ENCODE results near the gene ZNF688. TPM values are rescaled to one million over a fixed set of nuclear protein-coding genes. Genes with fewer than 3 reads are reported as not detected.
"Not testable (repeated sequence)": the region's sequence is repeated elsewhere in the genome, so short reads cannot be mapped to it uniquely, and the experiment has no call there.

ZNF688 gene
- total and polyA plus RNA-seq, 2 experiments from 2014 or later = 9.8 to 21.0 TPM

- no peak overlapping the region for H3K27ac ChIP-seq
- no peak overlapping the region for H2AFZ ChIP-seq
- peaks cover 4% of the 10 kb centered on the region for H3K79me2 ChIP-seq
- no peaks in the 10 kb centered on the region for H3K36me3 ChIP-seq (replicated peaks; ENCODE audit: insufficient read depth, low read depth)
- 88% methylated on average over 25 of the region's 26 CpGs for WGBS (ENCODE audit: low lambda C conversion rate, missing lambda C conversion rate)
- no peaks in the 10 kb centered on the region for H4K20me1 ChIP-seq (ENCODE audit: insufficient read depth, poor library complexity, severe bottlenecking)
- H3K9me2 ChIP-seq (replicated peaks; ENCODE audit: insufficient read depth) = no peaks in the 10 kb centered on the region
- H3K4me1 ChIP-seq (ENCODE audit: insufficient read depth) = peaks cover 14% of the 10 kb centered on the region
- no peak for TF ChIP-seq EZH2phosphoT487 (IDR thresholded peaks at IDR 0.05; ENCODE audit: low read depth, severe bottlenecking, unreplicated experiment)
- no peak for TF ChIP-seq CTCF (IDR thresholded peaks at IDR 0.05; ENCODE audit: poor library complexity)
- TF ChIP-seq EZH2 (IDR thresholded peaks at IDR 0.05; ENCODE audit: borderline replicate concordance) = no peak
- DNase-seq (ENCODE audit: low spot score) = no peak
- H3K4me2 ChIP-seq = no peak overlapping the region
- H3K9me3 ChIP-seq (ENCODE audit: low read depth) = no peaks in the 10 kb centered on the region
- H3K27me3 ChIP-seq = no peaks in the 10 kb centered on the region
- H3K4me3 ChIP-seq = no peak overlapping the region
Measured at GRCh38 chr16:30523768-30524574, 47.5 kb downstream of the ZNF688 start.

- H3K79me2 ChIP-seq; H3K27me3 ChIP-seq; H3K4me1 ChIP-seq (ENCODE audit: insufficient read depth); H3K4me3 ChIP-seq; H4K20me1 ChIP-seq (ENCODE audit: insufficient read depth, poor library complexity, severe bottlenecking); DNase-seq (ENCODE audit: low spot score); H2AFZ ChIP-seq; H3K9me2 ChIP-seq (replicated peaks; ENCODE audit: insufficient read depth); H3K36me3 ChIP-seq (replicated peaks; ENCODE audit: insufficient read depth, low read depth); H3K9me3 ChIP-seq (ENCODE audit: low read depth); H3K4me2 ChIP-seq: not testable (repeated sequence)
- peak overlapping the region; percentile 76 for H3K27ac ChIP-seq
- 95% methylated on average over 12 of the region's 12 CpGs for WGBS (ENCODE audit: low lambda C conversion rate, missing lambda C conversion rate)
Measured at GRCh38 chr16:30522702-30523463, 48.6 kb downstream of the ZNF688 start.

GRCh38 chr16:30521873-30522641 is 49.5 kb downstream of the ZNF688 start:
- Histone ChIP-seq H3K4me3 (no peak overlapping the region), H3K27me3 (no peaks in the 10 kb centered on the region), H2AFZ (no peak overlapping the region), H4K20me1 (ENCODE audit: insufficient read depth, poor library complexity, severe bottlenecking) (no peaks in the 10 kb centered on the region), H3K79me2 (peaks cover 4% of the 10 kb centered on the region), H3K36me3 (replicated peaks; ENCODE audit: insufficient read depth, low read depth) (no peaks in the 10 kb centered on the region), H3K4me2 (no peak overlapping the region), H3K27ac (peak overlapping the region; percentile 89), H3K9me3 (ENCODE audit: low read depth) (no peaks in the 10 kb centered on the region), H3K4me1 (ENCODE audit: insufficient read depth) (peaks cover 5% of the 10 kb centered on the region), H3K9me2 (replicated peaks; ENCODE audit: insufficient read depth) (no peaks in the 10 kb centered on the region)
- 53% methylated on average over 11 of the region's 11 CpGs for WGBS (ENCODE audit: low lambda C conversion rate, missing lambda C conversion rate)
- TF ChIP-seq EZH2phosphoT487 (IDR thresholded peaks at IDR 0.05; ENCODE audit: low read depth, severe bottlenecking, unreplicated experiment) (no peak), EZH2 (IDR thresholded peaks at IDR 0.05; ENCODE audit: borderline replicate concordance) (no peak)
- peak; percentile 71 for DNase-seq (ENCODE audit: low spot score)

- Histone ChIP-seq H4K20me1 (ENCODE audit: insufficient read depth, poor library complexity, severe bottlenecking) (no peaks in the 10 kb centered on the region), H3K36me3 (replicated peaks; ENCODE audit: insufficient read depth, low read depth) (no peaks in the 10 kb centered on the region), H3K79me2 (peaks cover 4% of the 10 kb centered on the region), H3K4me3 (no peak overlapping the region), H3K4me2 (no peak overlapping the region), H3K9me2 (replicated peaks; ENCODE audit: insufficient read depth) (no peaks in the 10 kb centered on the region), H3K9me3 (ENCODE audit: low read depth) (no peaks in the 10 kb centered on the region), H3K27me3 (no peaks in the 10 kb centered on the region), H3K27ac (peak overlapping the region; percentile 89), H2AFZ (no peak overlapping the region), H3K4me1 (ENCODE audit: insufficient read depth) (peaks cover 5% of the 10 kb centered on the region)
- WGBS (ENCODE audit: low lambda C conversion rate, missing lambda C conversion rate) = 93% methylated on average over 7 of the region's 7 CpGs
- DNase-seq (ENCODE audit: low spot score) = no peak
- no peak for TF ChIP-seq EZH2phosphoT487 (IDR thresholded peaks at IDR 0.05; ENCODE audit: low read depth, severe bottlenecking, unreplicated experiment)
Measured at GRCh38 chr16:30521476-30521872, 50.0 kb downstream of the ZNF688 start.

Small RNAs within 50 kb of the gene (small RNA-seq; reads per million reads assigned to genes)
- gene AC093249.4 = not detected

Other genes with a start within 250 kb of the ZNF688 start
- 44.2 and 45.1 TPM in 2 replicates for gene CD2BP2, start 216.4 kb downstream of the ZNF688 start, total RNA-seq
- gene CD2BP2, start 216.4 kb downstream of the ZNF688 start, polyA plus RNA-seq = 37.6 and 41.0 TPM in 2 replicates
- gene TBC1D10B, start 201.2 kb downstream of the ZNF688 start, total RNA-seq = 21.4 and 29.3 TPM in 2 replicates
- gene TBC1D10B, start 201.2 kb downstream of the ZNF688 start, polyA plus RNA-seq = 33.3 and 37.9 TPM in 2 replicates
- gene MYL11, start 196.9 kb downstream of the ZNF688 start, total RNA-seq = 4.0 TPM in 1 of 2 replicates, not detected in the other
- gene MYL11, start 196.9 kb downstream of the ZNF688 start, polyA plus RNA-seq = 2.2 and 5.3 TPM in 2 replicates
- gene SEPTIN1, start 189.2 kb downstream of the ZNF688 start, total RNA-seq = not detected in 2 replicates
- 1.5 and 2.3 TPM in 2 replicates for gene SEPTIN1, start 189.2 kb downstream of the ZNF688 start, polyA plus RNA-seq
- 7.7 and 8.0 TPM in 2 replicates for gene ZNF48, start 176.3 kb downstream of the ZNF688 start, total RNA-seq
- gene ZNF48, start 176.3 kb downstream of the ZNF688 start, polyA plus RNA-seq = 6.1 and 7.1 TPM in 2 replicates
- gene ZNF771, start 164.1 kb downstream of the ZNF688 start, total RNA-seq = 12.4 and 18.7 TPM in 2 replicates
- gene ZNF771, start 164.1 kb downstream of the ZNF688 start, polyA plus RNA-seq = 23.6 and 25.2 TPM in 2 replicates
- 25.9 and 33.8 TPM in 2 replicates for gene DCTPP1, start 141.7 kb downstream of the ZNF688 start, total RNA-seq
- 36.3 and 47.2 TPM in 2 replicates for gene DCTPP1, start 141.7 kb downstream of the ZNF688 start, polyA plus RNA-seq
- gene SEPHS2, start 125.8 kb downstream of the ZNF688 start, total RNA-seq = 36.1 and 51.3 TPM in 2 replicates
- gene SEPHS2, start 125.8 kb downstream of the ZNF688 start, polyA plus RNA-seq = 69.2 and 81.0 TPM in 2 replicates
- gene ITGAL, start 99.0 kb downstream of the ZNF688 start, total RNA-seq = 1.5 and 3.4 TPM in 2 replicates
- gene ITGAL, start 99.0 kb downstream of the ZNF688 start, polyA plus RNA-seq = 0.95 and 1.1 TPM in 2 replicates
- gene ZNF768, start 45.1 kb downstream of the ZNF688 start, total RNA-seq = 37.6 and 44.1 TPM in 2 replicates
- 19.9 and 25.2 TPM in 2 replicates for gene ZNF768, start 45.1 kb downstream of the ZNF688 start, polyA plus RNA-seq
- gene ZNF747, start 36.9 kb downstream of the ZNF688 start, total RNA-seq = 11.1 and 13.4 TPM in 2 replicates
- 9.9 and 10.5 TPM in 2 replicates for gene ZNF747, start 36.9 kb downstream of the ZNF688 start, polyA plus RNA-seq
- 9.8 and 13.8 TPM in 2 replicates for gene ZNF764, start 13.3 kb downstream of the ZNF688 start, total RNA-seq
- 12.1 and 12.5 TPM in 2 replicates for gene ZNF764, start 13.3 kb downstream of the ZNF688 start, polyA plus RNA-seq
- 10.8 and 11.7 TPM in 2 replicates for gene ZNF785, start 14.0 kb upstream of the ZNF688 start, total RNA-seq
- 7.3 and 10.0 TPM in 2 replicates for gene ZNF785, start 14.0 kb upstream of the ZNF688 start, polyA plus RNA-seq
- gene ZNF689, start 38.7 kb upstream of the ZNF688 start, total RNA-seq = 7.1 and 8.0 TPM in 2 replicates
- gene ZNF689, start 38.7 kb upstream of the ZNF688 start, polyA plus RNA-seq = 5.6 and 8.7 TPM in 2 replicates
- 6.6 and 8.1 TPM in 2 replicates for gene PRR14, start 79.2 kb upstream of the ZNF688 start, total RNA-seq
- gene PRR14, start 79.2 kb upstream of the ZNF688 start, polyA plus RNA-seq = 18.7 and 20.0 TPM in 2 replicates
- 18.5 and 22.9 TPM in 2 replicates for gene FBRS, start 86.7 kb upstream of the ZNF688 start, total RNA-seq
- gene FBRS, start 86.7 kb upstream of the ZNF688 start, polyA plus RNA-seq = 22.1 and 25.5 TPM in 2 replicates
- gene SRCAP, start 127.5 kb upstream of the ZNF688 start, total RNA-seq = 9.6 and 15.3 TPM in 2 replicates
- 29.3 and 33.6 TPM in 2 replicates for gene SRCAP, start 127.5 kb upstream of the ZNF688 start, polyA plus RNA-seq
- gene PHKG2, start 176.7 kb upstream of the ZNF688 start, total RNA-seq = 27.5 and 28.0 TPM in 2 replicates
- 39.5 and 45.6 TPM in 2 replicates for gene PHKG2, start 176.7 kb upstream of the ZNF688 start, polyA plus RNA-seq
- gene CFAP119, start 190.3 kb upstream of the ZNF688 start, total RNA-seq = 1.3 and 5.0 TPM in 2 replicates
- gene CFAP119, start 190.3 kb upstream of the ZNF688 start, polyA plus RNA-seq = 4.2 and 6.1 TPM in 2 replicates
- 63.5 and 75.3 TPM in 2 replicates for gene RNF40, start 190.6 kb upstream of the ZNF688 start, total RNA-seq
- 70.4 and 75.6 TPM in 2 replicates for gene RNF40, start 190.6 kb upstream of the ZNF688 start, polyA plus RNA-seq
- 12.2 and 15.6 TPM in 2 replicates for gene ZNF629, start 215.5 kb upstream of the ZNF688 start, total RNA-seq
- 7.7 and 8.7 TPM in 2 replicates for gene ZNF629, start 215.5 kb upstream of the ZNF688 start, polyA plus RNA-seq